Measurements from ENCODE around the gene SLC2A3. TPM values are rescaled to one million over a fixed set of nuclear protein-coding genes. Genes with fewer than 3 reads are reported as not detected.
"Not testable (repeated sequence)": the region's sequence is repeated elsewhere in the genome, so short reads cannot be mapped to it uniquely, and the experiment has no call there.

The SLC2A3 gene
- total RNA-seq, result 238 TPM
- long read RNA-seq, full-length matches to known transcripts, result 38 of 90 reads
- long read RNA-seq, partial matches to known transcripts, result 23 of 90 reads
- long read RNA-seq, other reads (novel, unspliced or antisense), result 29 of 90 reads

- DNase-seq (ENCODE audit: low spot score), result peak; percentile 41
Measured at GRCh38 chr12:7935590-7936581, at the start of gene SLC2A3. Gene SLC2A3 (minus strand): TSS chr12:7936187. CDS start chr12:7936034, 153 bp downstream.

- no peak for DNase-seq (ENCODE audit: low spot score)
Measured at GRCh38 chr12:7984900-7985299, 48.9 kb upstream of the SLC2A3 start.

- not testable (repeated sequence) for DNase-seq (ENCODE audit: low spot score)
Measured at GRCh38 chr12:7983460-7983859, 47.5 kb upstream of the SLC2A3 start.

GRCh38 chr12:7983019-7983418, 47.0 kb upstream of the SLC2A3 start:
- not testable (repeated sequence) for DNase-seq (ENCODE audit: low spot score)

GRCh38 chr12:7982332-7982735, 46.3 kb upstream of the SLC2A3 start:
- not testable (repeated sequence) for DNase-seq (ENCODE audit: low spot score)

GRCh38 chr12:7981446-7981845, 45.5 kb upstream of the SLC2A3 start:
- no peak for DNase-seq (ENCODE audit: low spot score)

- DNase-seq (ENCODE audit: low spot score), result not testable (repeated sequence)
Measured at GRCh38 chr12:7977351-7978124, 41.6 kb upstream of the SLC2A3 start.

GRCh38 chr12:7973457-7973825, 37.5 kb upstream of the SLC2A3 start:
- no peak for DNase-seq (ENCODE audit: low spot score)

- no peak for DNase-seq (ENCODE audit: low spot score)
Measured at GRCh38 chr12:7972734-7973456, 36.9 kb upstream of the SLC2A3 start.

- not testable (repeated sequence) for DNase-seq (ENCODE audit: low spot score)
Measured at GRCh38 chr12:7972269-7972668, 36.3 kb upstream of the SLC2A3 start.

GRCh38 chr12:7971765-7972164, 35.8 kb upstream of the SLC2A3 start:
- DNase-seq (ENCODE audit: low spot score), result not testable (repeated sequence)

- peak; percentile 97 for DNase-seq (ENCODE audit: low spot score)
Measured at GRCh38 chr12:7970475-7971252, 34.7 kb upstream of the SLC2A3 start.

- DNase-seq (ENCODE audit: low spot score), result no peak
Measured at GRCh38 chr12:7966563-7966962, 30.6 kb upstream of the SLC2A3 start.

GRCh38 chr12:7964669-7965068, 28.7 kb upstream of the SLC2A3 start:
- not testable (repeated sequence) for DNase-seq (ENCODE audit: low spot score)

GRCh38 chr12:7961395-7962178, 25.6 kb upstream of the SLC2A3 start:
- DNase-seq (ENCODE audit: low spot score), result no peak

- DNase-seq (ENCODE audit: low spot score), result no peak
Measured at GRCh38 chr12:7959701-7960121, 23.7 kb upstream of the SLC2A3 start.

GRCh38 chr12:7959278-7959677, 23.3 kb upstream of the SLC2A3 start:
- DNase-seq (ENCODE audit: low spot score), result no peak

GRCh38 chr12:7954877-7955276, 18.9 kb upstream of the SLC2A3 start:
- peak; percentile 64 for DNase-seq (ENCODE audit: low spot score)

- not testable (repeated sequence) for DNase-seq (ENCODE audit: low spot score)
Measured at GRCh38 chr12:7954418-7954817, 18.4 kb upstream of the SLC2A3 start.
